Measurements from ENCODE around the gene PSEN1.

Gene PSEN1

DNA sequence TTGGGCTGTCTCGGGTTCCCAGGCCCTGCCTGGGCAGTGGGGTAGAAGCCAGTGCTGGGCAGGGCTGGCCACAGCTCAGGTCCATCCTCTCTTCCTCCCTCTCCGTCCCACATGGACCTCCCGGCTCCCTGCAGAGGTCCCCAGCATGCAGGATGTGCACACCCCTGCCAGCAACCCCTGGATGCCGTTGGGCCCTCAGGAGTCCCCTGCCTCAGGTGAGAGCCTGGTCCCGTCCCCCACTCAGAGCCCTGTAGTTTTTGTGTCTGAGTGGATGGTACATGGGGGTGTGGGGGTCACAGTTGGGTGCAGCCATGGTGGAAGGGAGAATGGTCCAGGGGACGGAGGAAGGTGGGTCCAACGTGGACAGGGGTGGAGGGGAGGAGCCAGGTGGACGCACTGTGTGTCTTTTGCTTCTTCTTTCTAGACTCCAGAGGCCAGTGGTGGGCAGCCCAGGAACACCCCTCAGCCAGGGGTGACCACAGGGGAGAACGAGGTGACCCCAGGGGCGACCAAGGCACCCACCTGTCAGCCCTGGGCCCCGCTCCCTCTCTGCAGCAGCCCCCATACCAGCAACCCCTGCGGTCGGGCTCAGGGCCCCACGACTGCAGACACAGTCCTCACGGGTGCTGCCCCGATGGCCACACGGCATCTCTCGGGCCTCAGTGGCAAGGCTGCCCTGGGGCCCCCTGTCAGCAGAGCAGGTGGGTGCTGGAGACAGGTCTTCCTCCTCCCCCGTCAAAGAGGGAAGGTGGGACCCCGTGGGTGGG lies 122.7 kb downstream of the PSEN1 start:
- TF ChIP-seq, protein P1, sequence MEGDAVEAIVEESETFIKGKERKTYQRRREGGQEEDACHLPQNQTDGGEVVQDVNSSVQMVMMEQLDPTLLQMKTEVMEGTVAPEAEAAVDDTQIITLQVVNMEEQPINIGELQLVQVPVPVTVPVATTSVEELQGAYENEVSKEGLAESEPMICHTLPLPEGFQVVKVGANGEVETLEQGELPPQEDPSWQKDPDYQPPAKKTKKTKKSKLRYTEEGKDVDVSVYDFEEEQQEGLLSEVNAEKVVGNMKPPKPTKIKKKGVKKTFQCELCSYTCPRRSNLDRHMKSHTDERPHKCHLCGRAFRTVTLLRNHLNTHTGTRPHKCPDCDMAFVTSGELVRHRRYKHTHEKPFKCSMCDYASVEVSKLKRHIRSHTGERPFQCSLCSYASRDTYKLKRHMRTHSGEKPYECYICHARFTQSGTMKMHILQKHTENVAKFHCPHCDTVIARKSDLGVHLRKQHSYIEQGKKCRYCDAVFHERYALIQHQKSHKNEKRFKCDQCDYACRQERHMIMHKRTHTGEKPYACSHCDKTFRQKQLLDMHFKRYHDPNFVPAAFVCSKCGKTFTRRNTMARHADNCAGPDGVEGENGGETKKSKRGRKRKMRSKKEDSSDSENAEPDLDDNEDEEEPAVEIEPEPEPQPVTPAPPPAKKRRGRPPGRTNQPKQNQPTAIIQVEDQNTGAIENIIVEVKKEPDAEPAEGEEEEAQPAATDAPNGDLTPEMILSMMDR (conservative IDR thresholded peaks at IDR 0.05; ENCODE audit: low read depth, low read length) = no peak
- Histone ChIP-seq H3K9ac (no peak overlapping the region), H2AFZ (ENCODE audit: low read depth) (no peak overlapping the region), H3K4me1 (ENCODE audit: low read depth, poor library complexity, severe bottlenecking) (no peaks in the 10 kb centered on the region), H4K20me1 (ENCODE audit: insufficient read depth) (no peaks in the 10 kb centered on the region), H3K4me2 (no peak overlapping the region), H3K36me3 (ENCODE audit: insufficient read depth) (no peaks in the 10 kb centered on the region), H3K27ac (no peak overlapping the region), H3K4me3 (IDR thresholded peaks at IDR 0.05; ENCODE audit: insufficient read depth, low read depth, low read length) (no peak overlapping the region), H3K27me3 (ENCODE audit: insufficient read depth, low read depth) (no peaks in the 10 kb centered on the region), H3K79me2 (ENCODE audit: insufficient read depth, low read depth) (no peaks in the 10 kb centered on the region)

GRCh38 chr14:73259837-73260236 lies 123.5 kb downstream of the PSEN1 start:
- no peak overlapping the region for H3K4me3 ChIP-seq (IDR thresholded peaks at IDR 0.05; ENCODE audit: insufficient read depth, low read depth, low read length)
- H3K9ac ChIP-seq = no peak overlapping the region
- no peaks in the 10 kb centered on the region for H3K36me3 ChIP-seq (ENCODE audit: insufficient read depth)
- H3K4me1 ChIP-seq (ENCODE audit: low read depth, poor library complexity, severe bottlenecking) = no peaks in the 10 kb centered on the region
- no peak overlapping the region for H3K27ac ChIP-seq
- TF ChIP-seq, protein P1 (conservative IDR thresholded peaks at IDR 0.05; ENCODE audit: low read depth, low read length) = no peak
- H3K79me2 ChIP-seq (ENCODE audit: insufficient read depth, low read depth) = no peaks in the 10 kb centered on the region
- no peak overlapping the region for H2AFZ ChIP-seq (ENCODE audit: low read depth)
- no peaks in the 10 kb centered on the region for H3K27me3 ChIP-seq (ENCODE audit: insufficient read depth, low read depth)
- no peaks in the 10 kb centered on the region for H4K20me1 ChIP-seq (ENCODE audit: insufficient read depth)
- no peak overlapping the region for H3K4me2 ChIP-seq

GRCh38 chr14:73260574-73260973 lies 124.3 kb downstream of the PSEN1 start:
- Histone ChIP-seq H3K27me3 (ENCODE audit: insufficient read depth, low read depth) (no peaks in the 10 kb centered on the region), H2AFZ (ENCODE audit: low read depth) (no peak overlapping the region), H3K9ac (no peak overlapping the region), H4K20me1 (ENCODE audit: insufficient read depth) (no peaks in the 10 kb centered on the region), H3K79me2 (ENCODE audit: insufficient read depth, low read depth) (no peaks in the 10 kb centered on the region), H3K36me3 (ENCODE audit: insufficient read depth) (no peaks in the 10 kb centered on the region), H3K4me2 (no peak overlapping the region), H3K27ac (no peak overlapping the region), H3K4me3 (IDR thresholded peaks at IDR 0.05; ENCODE audit: insufficient read depth, low read depth, low read length) (no peak overlapping the region), H3K4me1 (ENCODE audit: low read depth, poor library complexity, severe bottlenecking) (no peaks in the 10 kb centered on the region)
- TF ChIP-seq, protein P1 (conservative IDR thresholded peaks at IDR 0.05; ENCODE audit: low read depth, low read length) = no peak

DNA sequence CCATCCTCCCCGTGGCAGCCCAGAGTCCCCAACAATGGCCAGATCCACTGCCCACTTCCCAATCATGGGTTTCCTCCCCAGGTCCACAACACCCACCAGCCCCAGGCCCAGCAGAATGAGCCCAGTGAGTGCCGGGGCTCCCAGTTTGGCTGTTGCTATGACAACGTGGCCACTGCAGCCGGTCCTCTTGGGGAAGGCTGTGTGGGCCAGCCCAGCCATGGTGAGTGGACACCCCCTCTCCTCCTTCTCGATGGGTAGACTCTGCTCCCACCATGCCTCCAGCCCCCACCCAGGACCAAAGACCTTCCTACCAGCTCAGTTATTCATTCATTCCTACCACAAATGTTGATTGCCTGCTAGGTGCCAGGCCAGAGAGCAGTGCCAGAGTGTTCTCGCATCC lies 124.8 kb downstream of the PSEN1 start:
- H3K9ac ChIP-seq = no peak overlapping the region
- no peak overlapping the region for H3K27ac ChIP-seq
- TF ChIP-seq, protein P1 (conservative IDR thresholded peaks at IDR 0.05; ENCODE audit: low read depth, low read length) = no peak
- H3K4me2 ChIP-seq = no peak overlapping the region
- no peaks in the 10 kb centered on the region for H3K4me1 ChIP-seq (ENCODE audit: low read depth, poor library complexity, severe bottlenecking)
- H3K79me2 ChIP-seq (ENCODE audit: insufficient read depth, low read depth) = no peaks in the 10 kb centered on the region
- H4K20me1 ChIP-seq (ENCODE audit: insufficient read depth) = no peaks in the 10 kb centered on the region
- H2AFZ ChIP-seq (ENCODE audit: low read depth) = no peak overlapping the region
- no peak overlapping the region for H3K4me3 ChIP-seq (IDR thresholded peaks at IDR 0.05; ENCODE audit: insufficient read depth, low read depth, low read length)
- H3K27me3 ChIP-seq (ENCODE audit: insufficient read depth, low read depth) = no peaks in the 10 kb centered on the region
- no peaks in the 10 kb centered on the region for H3K36me3 ChIP-seq (ENCODE audit: insufficient read depth)
